ENCODE measurements around the gene NKAIN2.

NKAIN2 gene

DNA sequence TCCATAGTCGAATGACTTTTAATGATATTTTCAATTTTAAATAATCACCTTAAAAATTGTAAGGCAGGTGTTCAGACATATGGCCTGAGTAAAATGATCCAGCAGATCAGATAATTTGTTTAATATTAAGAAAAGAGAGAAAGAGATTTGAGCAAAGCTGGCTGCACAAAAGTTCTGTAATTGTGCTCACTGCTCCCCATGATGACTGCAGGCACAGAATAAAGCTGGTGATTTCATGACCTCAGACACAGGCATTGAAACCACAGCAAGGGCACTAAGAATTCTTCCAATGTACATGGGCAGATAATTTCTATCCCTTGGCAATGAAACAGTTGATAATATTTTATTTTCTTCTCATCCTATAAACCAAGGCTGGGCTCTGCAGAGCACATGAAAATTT lies 553.1 kb downstream of the NKAIN2 start:
- H3K9me3 ChIP-seq (ENCODE audit: control insufficient read depth, insufficient read depth, low read depth, low read length), result no peaks in the 10 kb centered on the region
- no peak overlapping the region for H3K4me3 ChIP-seq (ENCODE audit: low read depth, low read length)
- no peak overlapping the region for H3K27ac ChIP-seq (ENCODE audit: extremely low read depth, low read depth, low read length)
- ChIA-PET POLR2A (no interaction called here), CTCF (no interaction called here)
- H3K36me3 ChIP-seq (ENCODE audit: control insufficient read depth in 2 of 2, insufficient read depth in 1 of 2, low read length in 2 of 2), result no peaks in the 10 kb centered on the region
- TF ChIP-seq ZNF626 (tag by site-specific recombination; IDR thresholded peaks at IDR 0.05) (no peak), MEIS1 (CRISPR knock-in tag; IDR thresholded peaks at IDR 0.05; ENCODE audit: borderline replicate concordance) (no peak), ZNF792 (tag by site-specific recombination; IDR thresholded peaks at IDR 0.05) (no peak), ZNF843 (tag by site-specific recombination; IDR thresholded peaks at IDR 0.05) (no peak), ZNF169 (tag by site-specific recombination; IDR thresholded peaks at IDR 0.05) (no peak), ZNF514 (tag by site-specific recombination; IDR thresholded peaks at IDR 0.05) (no peak), ZSCAN30 (tag by site-specific recombination; IDR thresholded peaks at IDR 0.05) (no peak), KLF8 (tag by site-specific recombination; IDR thresholded peaks at IDR 0.05) (no peak), ZNF658 (tag by site-specific recombination; IDR thresholded peaks at IDR 0.05) (no peak)
- H3K4me1 ChIP-seq (ENCODE audit: control insufficient read depth, insufficient read depth, low read length), result no peaks in the 10 kb centered on the region

DNA sequence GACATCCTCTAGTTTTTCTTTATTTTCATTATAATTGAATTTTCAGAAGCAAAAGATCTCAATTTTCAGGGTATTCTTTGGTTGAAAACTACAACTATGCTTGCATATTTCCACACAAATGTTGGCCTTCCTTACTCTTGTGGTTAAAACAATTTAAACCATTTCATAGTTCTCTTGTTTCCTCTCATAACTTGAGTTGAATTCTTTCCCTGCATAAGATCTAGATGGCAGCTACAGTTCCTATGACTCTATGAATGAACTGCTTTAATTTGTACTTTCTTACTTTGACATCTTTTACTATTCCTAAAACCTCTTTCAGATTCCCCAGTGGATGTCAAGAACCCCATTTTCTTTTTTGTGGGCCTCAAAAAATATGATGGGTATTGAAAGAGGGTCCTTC lies 564.5 kb downstream of the NKAIN2 start:
- TF ChIP-seq, protein P1, sequence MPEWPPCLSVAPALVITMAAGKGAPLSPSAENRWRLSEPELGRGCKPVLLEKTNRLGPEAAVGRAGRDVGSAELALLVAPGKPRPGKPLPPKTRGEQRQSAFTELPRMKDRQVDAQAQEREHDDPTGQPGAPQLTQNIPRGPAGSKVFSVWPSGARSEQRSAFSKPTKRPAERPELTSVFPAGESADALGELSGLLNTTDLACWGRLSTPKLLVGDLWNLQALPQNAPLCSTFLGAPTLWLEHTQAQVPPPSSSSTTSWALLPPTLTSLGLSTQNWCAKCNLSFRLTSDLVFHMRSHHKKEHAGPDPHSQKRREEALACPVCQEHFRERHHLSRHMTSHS (tag by site-specific recombination; IDR thresholded peaks at IDR 0.05), result no peak
- TF ChIP-seq, protein P2, sequence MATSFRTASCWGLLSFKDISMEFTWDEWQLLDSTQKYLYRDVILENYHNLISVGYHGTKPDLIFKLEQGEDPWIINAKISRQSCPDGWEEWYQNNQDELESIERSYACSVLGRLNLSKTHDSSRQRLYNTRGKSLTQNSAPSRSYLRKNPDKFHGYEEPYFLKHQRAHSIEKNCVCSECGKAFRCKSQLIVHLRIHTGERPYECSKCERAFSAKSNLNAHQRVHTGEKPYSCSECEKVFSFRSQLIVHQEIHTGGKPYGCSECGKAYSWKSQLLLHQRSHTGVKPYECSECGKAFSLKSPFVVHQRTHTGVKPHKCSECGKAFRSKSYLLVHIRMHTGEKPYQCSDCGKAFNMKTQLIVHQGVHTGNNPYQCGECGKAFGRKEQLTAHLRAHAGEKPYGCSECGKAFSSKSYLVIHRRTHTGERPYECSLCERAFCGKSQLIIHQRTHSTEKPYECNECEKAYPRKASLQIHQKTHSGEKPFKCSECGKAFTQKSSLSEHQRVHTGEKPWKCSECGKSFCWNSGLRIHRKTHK (tag by site-specific recombination; IDR thresholded peaks at IDR 0.05), result no peak
- TF ChIP-seq ZNF768 (tag by site-specific recombination; IDR thresholded peaks at IDR 0.05) (no peak), ZNF558 (tag by site-specific recombination; IDR thresholded peaks at IDR 0.05) (no peak), HOXC10 (CRISPR knock-in tag; IDR thresholded peaks at IDR 0.05) (no peak), ZBTB21 (tag by site-specific recombination; IDR thresholded peaks at IDR 0.05) (no peak), SETDB1 (IDR thresholded peaks at IDR 0.05; ENCODE audit: insufficient read length, low read length) (no peak), ZNF248 (tag by site-specific recombination; IDR thresholded peaks at IDR 0.05) (no peak), ZNF707 (tag by site-specific recombination; IDR thresholded peaks at IDR 0.05) (no peak), ZNF610 (tag by site-specific recombination; IDR thresholded peaks at IDR 0.05; ENCODE audit: borderline replicate concordance) (no peak), ZNF677 (tag by site-specific recombination; IDR thresholded peaks at IDR 0.05) (no peak), ZNF354C (tag by site-specific recombination; IDR thresholded peaks at IDR 0.05; ENCODE audit: borderline replicate concordance, low read depth) (no peak), ZNF473 (tag by site-specific recombination; IDR thresholded peaks at IDR 0.05) (no peak), ZNF549 (tag by site-specific recombination; IDR thresholded peaks at IDR 0.05) (no peak), ZNF548 (tag by site-specific recombination; IDR thresholded peaks at IDR 0.05) (no peak), EGR2 (tag by site-specific recombination; IDR thresholded peaks at IDR 0.05; ENCODE audit: low read depth) (no peak), ZNF184 (tag by site-specific recombination; IDR thresholded peaks at IDR 0.05) (no peak)
- TF ChIP-seq, protein P3, sequence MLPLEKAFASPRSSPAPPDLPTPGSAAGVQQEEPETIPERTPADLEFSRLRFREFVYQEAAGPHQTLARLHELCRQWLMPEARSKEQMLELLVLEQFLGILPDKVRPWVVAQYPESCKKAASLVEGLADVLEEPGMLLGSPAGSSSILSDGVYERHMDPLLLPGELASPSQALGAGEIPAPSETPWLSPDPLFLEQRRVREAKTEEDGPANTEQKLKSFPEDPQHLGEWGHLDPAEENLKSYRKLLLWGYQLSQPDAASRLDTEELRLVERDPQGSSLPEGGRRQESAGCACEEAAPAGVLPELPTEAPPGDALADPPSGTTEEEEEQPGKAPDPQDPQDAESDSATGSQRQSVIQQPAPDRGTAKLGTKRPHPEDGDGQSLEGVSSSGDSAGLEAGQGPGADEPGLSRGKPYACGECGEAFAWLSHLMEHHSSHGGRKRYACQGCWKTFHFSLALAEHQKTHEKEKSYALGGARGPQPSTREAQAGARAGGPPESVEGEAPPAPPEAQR (tag by site-specific recombination; IDR thresholded peaks at IDR 0.05), result no peak
- TF ChIP-seq, protein P4, sequence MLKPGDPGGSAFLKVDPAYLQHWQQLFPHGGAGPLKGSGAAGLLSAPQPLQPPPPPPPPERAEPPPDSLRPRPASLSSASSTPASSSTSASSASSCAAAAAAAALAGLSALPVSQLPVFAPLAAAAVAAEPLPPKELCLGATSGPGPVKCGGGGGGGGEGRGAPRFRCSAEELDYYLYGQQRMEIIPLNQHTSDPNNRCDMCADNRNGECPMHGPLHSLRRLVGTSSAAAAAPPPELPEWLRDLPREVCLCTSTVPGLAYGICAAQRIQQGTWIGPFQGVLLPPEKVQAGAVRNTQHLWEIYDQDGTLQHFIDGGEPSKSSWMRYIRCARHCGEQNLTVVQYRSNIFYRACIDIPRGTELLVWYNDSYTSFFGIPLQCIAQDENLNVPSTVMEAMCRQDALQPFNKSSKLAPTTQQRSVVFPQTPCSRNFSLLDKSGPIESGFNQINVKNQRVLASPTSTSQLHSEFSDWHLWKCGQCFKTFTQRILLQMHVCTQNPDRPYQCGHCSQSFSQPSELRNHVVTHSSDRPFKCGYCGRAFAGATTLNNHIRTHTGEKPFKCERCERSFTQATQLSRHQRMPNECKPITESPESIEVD (tag by site-specific recombination; IDR thresholded peaks at IDR 0.05), result no peak
- TF ChIP-seq, protein P5, sequence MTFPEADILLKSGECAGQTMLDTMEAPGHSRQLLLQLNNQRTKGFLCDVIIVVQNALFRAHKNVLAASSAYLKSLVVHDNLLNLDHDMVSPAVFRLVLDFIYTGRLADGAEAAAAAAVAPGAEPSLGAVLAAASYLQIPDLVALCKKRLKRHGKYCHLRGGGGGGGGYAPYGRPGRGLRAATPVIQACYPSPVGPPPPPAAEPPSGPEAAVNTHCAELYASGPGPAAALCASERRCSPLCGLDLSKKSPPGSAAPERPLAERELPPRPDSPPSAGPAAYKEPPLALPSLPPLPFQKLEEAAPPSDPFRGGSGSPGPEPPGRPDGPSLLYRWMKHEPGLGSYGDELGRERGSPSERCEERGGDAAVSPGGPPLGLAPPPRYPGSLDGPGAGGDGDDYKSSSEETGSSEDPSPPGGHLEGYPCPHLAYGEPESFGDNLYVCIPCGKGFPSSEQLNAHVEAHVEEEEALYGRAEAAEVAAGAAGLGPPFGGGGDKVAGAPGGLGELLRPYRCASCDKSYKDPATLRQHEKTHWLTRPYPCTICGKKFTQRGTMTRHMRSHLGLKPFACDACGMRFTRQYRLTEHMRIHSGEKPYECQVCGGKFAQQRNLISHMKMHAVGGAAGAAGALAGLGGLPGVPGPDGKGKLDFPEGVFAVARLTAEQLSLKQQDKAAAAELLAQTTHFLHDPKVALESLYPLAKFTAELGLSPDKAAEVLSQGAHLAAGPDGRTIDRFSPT (tag by site-specific recombination; IDR thresholded peaks at IDR 0.05), result no peak

More for the DNA sequence above, 564.5 kb downstream of the NKAIN2 start:
- Histone ChIP-seq H3K36me3 (ENCODE audit: control insufficient read depth in 2 of 2, insufficient read depth in 1 of 2, low read length in 2 of 2) (no peaks in the 10 kb centered on the region), H3K4me3 (ENCODE audit: low read depth, low read length) (no peak overlapping the region), H3K9me3 (ENCODE audit: control insufficient read depth, insufficient read depth, low read depth, low read length) (no peaks in the 10 kb centered on the region), H3K4me1 (ENCODE audit: control insufficient read depth, insufficient read depth, low read length) (peaks cover 7% of the 10 kb centered on the region; the same call in 1 of the 2 replicates), H3K27ac (ENCODE audit: extremely low read depth, low read depth, low read length) (no peak overlapping the region)
- ChIA-PET POLR2A (no interaction called here), CTCF (no interaction called here)
